MCF 10A (cell line): ENCODE data around the gene DYRK1A. TPM values are rescaled to one million over a fixed set of nuclear protein-coding genes. Genes with fewer than 3 reads are reported as not detected.
"Not testable (repeated sequence)": the region's sequence is repeated elsewhere in the genome, so short reads cannot be mapped to it uniquely, and the experiment has no call there.

Experiments used
- BruUV-seq: library from RNA; stranded (reverse); fragments of 400-500 nt; replicated peaks from 2 replicates; lab custom pipeline; 2021; lab: Mats Ljungman, UMichigan
- CTCF ChIA-PET: fragments of 300-600 bp; sonication (Branson Sonifier 250); formaldehyde crosslinking; extraction: SDS; loops from one replicate; lab custom pipeline; 2021; ENCODE audit warnings: antibody characterized with exemption, inconsistent platforms; lab: Yijun Ruan, JAX
- POLR2A ChIA-PET: fragments of 300-600, 350-650 bp; sonication (Branson Sonifier 250); formaldehyde crosslinking; extraction: SDS; loops from one replicate; lab custom pipeline; 2020; ENCODE audit warnings: antibody characterized with exemption, inconsistent platforms; lab: Yijun Ruan, JAX
- DNase-seq: peaks from one replicate; pipeline ENCODE4 v3.0.0-alpha.2; 2018; ENCODE audit not compliant: unreplicated experiment
- H3K27ac Mint-ChIP-seq: one replicate; pipeline ENCODE4 v1.8.0; 2022; ENCODE audit warnings: mild to moderate bottlenecking, low read depth, mixed read lengths; ENCODE audit not compliant: unreplicated experiment
- H3K27me3 Mint-ChIP-seq: one replicate; pipeline ENCODE4 v1.8.0; 2022; ENCODE audit warnings: mixed read lengths; ENCODE audit not compliant: insufficient read depth, unreplicated experiment
- H3K36me3 Mint-ChIP-seq: one replicate; pipeline ENCODE4 v1.8.0; 2022; ENCODE audit warnings: mild to moderate bottlenecking, moderate library complexity, mixed read lengths; ENCODE audit not compliant: insufficient read depth, unreplicated experiment
- H3K4me1 Mint-ChIP-seq: one replicate; pipeline ENCODE4 v1.8.0; 2022; ENCODE audit warnings: mixed read lengths; ENCODE audit not compliant: insufficient read depth, unreplicated experiment
- H3K4me3 Mint-ChIP-seq: one replicate; pipeline ENCODE4 v1.8.0; 2022; ENCODE audit warnings: mild to moderate bottlenecking, moderate library complexity, mixed read lengths; ENCODE audit not compliant: unreplicated experiment
- H3K9me3 Mint-ChIP-seq: one replicate; pipeline ENCODE4 v1.8.0; 2022; ENCODE audit warnings: mixed read lengths; ENCODE audit not compliant: unreplicated experiment
- CTCF ChIP-seq: fragments of 200-600 bp; IDR thresholded peaks from one replicate; pipeline ENCODE4 v1.8.0; 2022; ENCODE audit warnings: antibody characterized with exemption, mild to moderate bottlenecking; ENCODE audit not compliant: unreplicated experiment
- intact Hi-C: fragments of 100-400 bp; cut with micrococcal nuclease; formaldehyde crosslinking; loops from 2 replicates; pipeline ENCODE4 v1.14.1; 2022
- total RNA-seq: library from RNA; stranded (reverse); gene quantifications from 2 replicates; pipeline ENCODE4 v1.2.3, GENCODE V29; 2022

The DYRK1A gene
- total RNA-seq, 1 experiment from 2014 or later: 58.6 TPM

- Mint-ChIP-seq H3K9me3 (no peaks in the 10 kb centered on the region), H3K27ac (no peak overlapping the region), H3K4me1 (no peaks in the 10 kb centered on the region), H3K4me3 (no peak overlapping the region), H3K27me3 (no peaks in the 10 kb centered on the region), H3K36me3 (peaks cover 19% of the 10 kb centered on the region)
- BruUV-seq: no TSS peak
- DNase-seq: no peak
- no peak for TF ChIP-seq CTCF
- ChIA-PET CTCF (interaction anchor here (0.6 kb wide), 1 partner anchor 375 kb away, joined by 3 read pairs; no protein-coding TSS in a partner anchor), POLR2A (interaction anchor here (0.6 kb wide), 1 partner anchor 346 kb away, joined by 3 read pairs; no protein-coding TSS in a partner anchor)
- intact Hi-C loops: no loop called here
Observed at GRCh38 chr21:37522641-37523295, 156.2 kb downstream of the DYRK1A start.

GRCh38 chr21:37524944-37525343 is 158.4 kb downstream of the DYRK1A start:
- H3K27ac Mint-ChIP-seq, intact Hi-C loops, BruUV-seq, CTCF ChIA-PET, H3K27me3 Mint-ChIP-seq, DNase-seq, H3K9me3 Mint-ChIP-seq, H3K4me1 Mint-ChIP-seq, H3K4me3 Mint-ChIP-seq, H3K36me3 Mint-ChIP-seq: not testable (repeated sequence)
- POLR2A ChIA-PET: interaction anchor here (1.0 to 1.2 kb wide), 2 partner anchors 8 to 39 kb away, joined by 3 to 6 read pairs; no protein-coding TSS in a partner anchor

GRCh38 chr21:37525810-37526209 is 159.2 kb downstream of the DYRK1A start:
- ChIA-PET CTCF (interaction anchor here (0.7 kb wide), 1 partner anchor 1290 kb away, joined by 3 read pairs; no protein-coding TSS in a partner anchor), POLR2A (interaction anchor here (1.0 kb wide), 1 partner anchor 38 kb away, joined by 3 read pairs; no protein-coding TSS in a partner anchor)
- BruUV-seq: no TSS peak
- Mint-ChIP-seq H3K36me3 (peaks cover 6% of the 10 kb centered on the region), H3K4me3 (no peak overlapping the region), H3K27me3 (no peaks in the 10 kb centered on the region), H3K27ac (no peak overlapping the region), H3K9me3 (no peaks in the 10 kb centered on the region), H3K4me1 (no peaks in the 10 kb centered on the region)
- no peak for TF ChIP-seq CTCF
- no peak for DNase-seq
- intact Hi-C loops: no loop called here

GRCh38 chr21:37527103-37527502 is 160.5 kb downstream of the DYRK1A start:
- ChIA-PET CTCF (interaction anchor here (0.7 kb wide), 1 partner anchor 146 kb away, joined by 4 read pairs; no protein-coding TSS in a partner anchor), POLR2A (no interaction called here)
- Mint-ChIP-seq H3K4me3 (no peak overlapping the region), H3K9me3 (no peaks in the 10 kb centered on the region), H3K27ac (no peak overlapping the region), H3K36me3 (peaks cover 6% of the 10 kb centered on the region), H3K27me3 (no peaks in the 10 kb centered on the region), H3K4me1 (peaks cover 5% of the 10 kb centered on the region)
- no peak for TF ChIP-seq CTCF
- BruUV-seq: no TSS peak
- intact Hi-C loops: no loop called here
- DNase-seq: no peak
